Activated CD8-positive, alpha-beta T cell treated with anti-CD3 and anti-CD28 coated beads, Interleukin-2, amount 10 ng/mL, durations not matched to agents 7 days and 5 days (primary cell): ENCODE results near the gene RNF123. TPM values are rescaled to one million over a fixed set of nuclear protein-coding genes. Genes with fewer than 3 reads are reported as not detected.

Experiments
- ATAC-seq: fragments of 150-1000 bp; cut with Tn5 transposase; one replicate; pipeline ENCODE4 v1.10.0; 2021; ENCODE audit warnings: moderate library complexity
- CTCF ChIA-PET: fragments of 350-600 bp; sonication (Branson Sonifier 250); formaldehyde crosslinking; loops from one replicate; lab custom pipeline; 2021; ENCODE audit warnings: antibody characterized with exemption; lab: Charles Lee
- POLR2A ChIA-PET: fragments of 350-600 bp; sonication (Branson Sonifier 250); formaldehyde crosslinking; loops from one replicate; lab custom pipeline; 2021; ENCODE audit warnings: antibody characterized with exemption; lab: Charles Lee
- DNase-seq: peaks from one replicate; pipeline ENCODE4 v3.0.0-alpha.2; 2020
- H3K27ac Mint-ChIP-seq: one replicate; pipeline ENCODE4 v1.8.0; 2021; ENCODE audit warnings: mild to moderate bottlenecking, mixed read lengths
- H3K27me3 Mint-ChIP-seq: one replicate; pipeline ENCODE4 v1.8.0; 2021; ENCODE audit warnings: low read depth, mixed read lengths
- H3K36me3 Mint-ChIP-seq: one replicate; pipeline ENCODE4 v1.8.0; 2021; ENCODE audit warnings: low read depth, mixed read lengths
- H3K4me1 Mint-ChIP-seq: one replicate; pipeline ENCODE4 v1.8.0; 2021; ENCODE audit warnings: low read depth, mixed read lengths
- H3K4me3 Mint-ChIP-seq: one replicate; pipeline ENCODE4 v1.8.0; 2021; ENCODE audit warnings: mild to moderate bottlenecking, mixed read lengths
- H3K9me3 Mint-ChIP-seq: one replicate; pipeline ENCODE4 v1.8.0; 2022; ENCODE audit warnings: mixed read lengths; ENCODE audit not compliant: insufficient read depth
- total RNA-seq, 2 experiments: library from RNA; stranded (reverse); gene quantifications; one replicate each; pipeline ENCODE4 v1.2.3, GENCODE V29; 2021

The RNF123 gene
- total RNA-seq, 2 experiments from 2014 or later: 36.3 to 45.8 TPM

- peaks cover 3% of the 10 kb centered on the region for H3K27me3 Mint-ChIP-seq
- H3K36me3 Mint-ChIP-seq: no peaks in the 10 kb centered on the region
- H3K4me3 Mint-ChIP-seq: no peak overlapping the region
- no peak overlapping the region for H3K27ac Mint-ChIP-seq
- ATAC-seq: no peak
- POLR2A ChIA-PET: no interaction called here
- H3K9me3 Mint-ChIP-seq: no peaks in the 10 kb centered on the region
- CTCF ChIA-PET: interaction anchor here (1.5 kb wide), 1 partner anchor 121 kb away, joined by 4 read pairs; no protein-coding TSS in a partner anchor
- no peak for DNase-seq
- peaks cover 8% of the 10 kb centered on the region for H3K4me1 Mint-ChIP-seq
These were observed 28.1 kb upstream of the RNF123 start for GRCh38 chr3:49661281-49661680.

GRCh38 chr3:49662021-49662420, 27.3 kb upstream of the RNF123 start:
- Mint-ChIP-seq H3K4me1 (peaks cover 8% of the 10 kb centered on the region), H3K9me3 (no peaks in the 10 kb centered on the region), H3K27me3 (no peaks in the 10 kb centered on the region), H3K4me3 (no peak overlapping the region), H3K36me3 (no peaks in the 10 kb centered on the region), H3K27ac (no peak overlapping the region)
- ChIA-PET CTCF (no interaction called here), POLR2A (no interaction called here)
- ATAC-seq (no peak), DNase-seq (no peak)

GRCh38 chr3:49662720-49663413, 26.5 kb upstream of the RNF123 start:
- DNase-seq (no peak), ATAC-seq (no peak)
- peaks cover 8% of the 10 kb centered on the region for H3K4me1 Mint-ChIP-seq
- POLR2A ChIA-PET: no interaction called here
- H3K36me3 Mint-ChIP-seq: no peaks in the 10 kb centered on the region
- H3K27ac Mint-ChIP-seq: no peak overlapping the region
- CTCF ChIA-PET: no interaction called here
- H3K27me3 Mint-ChIP-seq: no peaks in the 10 kb centered on the region
- H3K4me3 Mint-ChIP-seq: no peak overlapping the region
- H3K9me3 Mint-ChIP-seq: no peaks in the 10 kb centered on the region

- DNase-seq (no peak), ATAC-seq (no peak)
- POLR2A ChIA-PET: interaction anchor here (1.2 kb wide), 1 partner anchor 9 kb away, joined by 4 read pairs; no protein-coding TSS in a partner anchor
- CTCF ChIA-PET: no interaction called here
- no peaks in the 10 kb centered on the region for H3K9me3 Mint-ChIP-seq
- no peak overlapping the region for H3K4me3 Mint-ChIP-seq
- H3K36me3 Mint-ChIP-seq: no peaks in the 10 kb centered on the region
- peak overlapping the region; percentile 1 for H3K27ac Mint-ChIP-seq
- no peaks in the 10 kb centered on the region for H3K27me3 Mint-ChIP-seq
- peaks cover 8% of the 10 kb centered on the region for H3K4me1 Mint-ChIP-seq
These were observed 25.5 kb upstream of the RNF123 start for GRCh38 chr3:49663831-49664230.

- POLR2A ChIA-PET: interaction anchor here (1.2 kb wide), 1 partner anchor 9 kb away, joined by 4 read pairs; no protein-coding TSS in a partner anchor
- H3K27me3 Mint-ChIP-seq: no peaks in the 10 kb centered on the region
These were observed 25.1 kb upstream of the RNF123 start for GRCh38 chr3:49664300-49664699.

GRCh38 chr3:49665822-49666519, 23.4 kb upstream of the RNF123 start:
- ChIA-PET POLR2A (no interaction called here), CTCF (interaction anchor here (1.4 kb wide), 2 partner anchors 126 kb away, joined by 9 read pairs; no protein-coding TSS in a partner anchor)
- peaks cover 8% of the 10 kb centered on the region for H3K4me1 Mint-ChIP-seq
- no peaks in the 10 kb centered on the region for H3K36me3 Mint-ChIP-seq
- no peak for DNase-seq
- no peaks in the 10 kb centered on the region for H3K27me3 Mint-ChIP-seq
- no peaks in the 10 kb centered on the region for H3K9me3 Mint-ChIP-seq
- no peak overlapping the region for H3K4me3 Mint-ChIP-seq
- peak overlapping the region; percentile 66 for H3K27ac Mint-ChIP-seq
- ATAC-seq: no peak

More at GRCh38 chr3:49664300-49664699, 25.1 kb upstream of the RNF123 start:
- DNase-seq (no peak), ATAC-seq (no peak)
- Mint-ChIP-seq H3K36me3 (no peaks in the 10 kb centered on the region), H3K9me3 (no peaks in the 10 kb centered on the region), H3K4me1 (peaks cover 8% of the 10 kb centered on the region), H3K4me3 (no peak overlapping the region), H3K27ac (peak overlapping the region; percentile 1)
- CTCF ChIA-PET: no interaction called here

- H3K4me3 Mint-ChIP-seq: no peak overlapping the region
- CTCF ChIA-PET: interaction anchor here (1.4 kb wide), 1 partner anchor 127 kb away, joined by 9 read pairs; no protein-coding TSS in a partner anchor
- H3K4me1 Mint-ChIP-seq: peaks cover 9% of the 10 kb centered on the region
- DNase-seq (no peak), ATAC-seq (no peak)
- no peaks in the 10 kb centered on the region for H3K27me3 Mint-ChIP-seq
- no peak overlapping the region for H3K27ac Mint-ChIP-seq
- POLR2A ChIA-PET: no interaction called here
- H3K9me3 Mint-ChIP-seq: no peaks in the 10 kb centered on the region
- H3K36me3 Mint-ChIP-seq: no peaks in the 10 kb centered on the region
These were observed 22.8 kb upstream of the RNF123 start for GRCh38 chr3:49666592-49666991.

- CTCF ChIA-PET: no interaction called here
- H3K9me3 Mint-ChIP-seq: no peaks in the 10 kb centered on the region
- DNase-seq (no peak), ATAC-seq (no peak)
- H3K4me1 Mint-ChIP-seq: peaks cover 16% of the 10 kb centered on the region
- H3K4me3 Mint-ChIP-seq: no peak overlapping the region
- POLR2A ChIA-PET: no interaction called here
- no peak overlapping the region for H3K27ac Mint-ChIP-seq
- H3K36me3 Mint-ChIP-seq: peaks cover 2% of the 10 kb centered on the region
- H3K27me3 Mint-ChIP-seq: no peaks in the 10 kb centered on the region
These were observed 21.5 kb upstream of the RNF123 start for GRCh38 chr3:49667701-49668413.

GRCh38 chr3:49668414-49668797, 21.0 kb upstream of the RNF123 start:
- Mint-ChIP-seq H3K9me3 (no peaks in the 10 kb centered on the region), H3K36me3 (peaks cover 2% of the 10 kb centered on the region), H3K4me1 (peaks cover 20% of the 10 kb centered on the region), H3K27me3 (no peaks in the 10 kb centered on the region), H3K27ac (no peak overlapping the region), H3K4me3 (no peak overlapping the region)
- CTCF ChIA-PET: interaction anchor here (5.4 kb wide), 1 partner anchor 130 kb away, joined by 228 read pairs; no protein-coding TSS in a partner anchor
- DNase-seq (no peak), ATAC-seq (no peak)
- POLR2A ChIA-PET: no interaction called here

GRCh38 chr3:49668861-49669260, 20.5 kb upstream of the RNF123 start:
- no peak overlapping the region for H3K27ac Mint-ChIP-seq
- ChIA-PET CTCF (interaction anchor here (5.4 kb wide), 1 partner anchor 130 kb away, joined by 228 read pairs; no protein-coding TSS in a partner anchor), POLR2A (no interaction called here)
- H3K4me3 Mint-ChIP-seq: no peak overlapping the region
- H3K27me3 Mint-ChIP-seq: no peaks in the 10 kb centered on the region
- ATAC-seq: no peak
- H3K9me3 Mint-ChIP-seq: no peaks in the 10 kb centered on the region
- no peak for DNase-seq
- H3K36me3 Mint-ChIP-seq: peaks cover 2% of the 10 kb centered on the region
- peaks cover 20% of the 10 kb centered on the region for H3K4me1 Mint-ChIP-seq

GRCh38 chr3:49669352-49669751, 20.0 kb upstream of the RNF123 start:
- POLR2A ChIA-PET: no interaction called here
- H3K27me3 Mint-ChIP-seq: no peaks in the 10 kb centered on the region

More at GRCh38 chr3:49669352-49669751, 20.0 kb upstream of the RNF123 start:
- Mint-ChIP-seq H3K4me1 (peaks cover 20% of the 10 kb centered on the region), H3K36me3 (peaks cover 2% of the 10 kb centered on the region), H3K9me3 (no peaks in the 10 kb centered on the region), H3K4me3 (no peak overlapping the region), H3K27ac (no peak overlapping the region)
- ATAC-seq (no peak), DNase-seq (no peak)
- CTCF ChIA-PET: interaction anchor here (5.4 kb wide), 1 partner anchor 131 kb away, joined by 228 read pairs; no protein-coding TSS in a partner anchor
